WTC11 (cell line): Measurements from ENCODE around the gene OGFOD1. TPM values are rescaled to one million over a fixed set of nuclear protein-coding genes. Genes with fewer than 3 reads are reported as not detected.

Experiments
- ATAC-seq: fragments of 200-7000 bp; cut with Tn5 transposase; 2 replicates; pipeline ENCODE4 v1.10.0; 2021; ENCODE audit warnings: mild to moderate bottlenecking, moderate library complexity
- CTCF ChIA-PET: fragments of 300-600 bp; sonication (Branson Sonifier 250); formaldehyde crosslinking; loops from one replicate; lab custom pipeline; 2021; ENCODE audit warnings: antibody characterized with exemption; lab: Charles Lee
- POLR2A ChIA-PET: fragments of 350-600 bp; sonication (Branson Sonifier 250); formaldehyde crosslinking; loops from one replicate; lab custom pipeline; 2021; ENCODE audit warnings: antibody characterized with exemption; lab: Charles Lee
- DNase-seq: peaks from one replicate; pipeline ENCODE4 v3.0.0; 2021; ENCODE audit warnings: low spot score
- H3K27ac Mint-ChIP-seq: 2 replicates; pipeline ENCODE4 v1.8.0; 2021; ENCODE audit warnings: mixed read lengths
- H3K27me3 Mint-ChIP-seq: 2 replicates; pipeline ENCODE4 v1.8.0; 2021; ENCODE audit warnings: low read depth, mild to moderate bottlenecking, moderate library complexity, mixed read lengths
- H3K36me3 Mint-ChIP-seq: 2 replicates; pipeline ENCODE4 v1.8.0; 2021; ENCODE audit warnings: mixed read lengths
- H3K4me1 Mint-ChIP-seq: 2 replicates; pipeline ENCODE4 v1.8.0; 2022; ENCODE audit warnings: mixed read lengths
- H3K4me3 Mint-ChIP-seq: 2 replicates; pipeline ENCODE4 v1.8.0; 2021; ENCODE audit warnings: mild to moderate bottlenecking, moderate library complexity, mixed read lengths
- H3K9me3 Mint-ChIP-seq: 2 replicates; pipeline ENCODE4 v1.8.0; 2021; ENCODE audit warnings: mixed read lengths
- CBFB ChIP-seq: sonication (generic); formaldehyde crosslinking; IDR thresholded peaks from 2 replicates; pipeline ENCODE4 v1.8.1; 2022; ENCODE audit warnings: mild to moderate bottlenecking, low read depth, missing genetic modification reagents
- ELF4 ChIP-seq: sonication (generic); formaldehyde crosslinking; IDR thresholded peaks from 2 replicates; pipeline ENCODE4 v1.8.1; 2022; ENCODE audit warnings: low read depth, mild to moderate bottlenecking, moderate library complexity, missing genetic modification reagents
- ESRRA ChIP-seq: sonication (generic); formaldehyde crosslinking; IDR thresholded peaks from 2 replicates; pipeline ENCODE4 v1.8.1; 2022; ENCODE audit warnings: mild to moderate bottlenecking, missing genetic modification reagents, borderline replicate concordance
- FOXJ3 ChIP-seq: sonication (generic); formaldehyde crosslinking; IDR thresholded peaks from 2 replicates; pipeline ENCODE4 v1.9.0; 2021; ENCODE audit warnings: missing genetic modification reagents, mild to moderate bottlenecking, borderline replicate concordance
- GRHL2 ChIP-seq: fragments of 250-450 bp; sonication (Bioruptor Pico); IDR thresholded peaks from 2 replicates; pipeline ENCODE4 v1.8.0; 2022; ENCODE audit warnings: mild to moderate bottlenecking, moderate library complexity; ENCODE audit not compliant: insufficient replicate concordance, severe bottlenecking
- JUN ChIP-seq: sonication (generic); formaldehyde crosslinking; IDR thresholded peaks from 2 replicates; pipeline ENCODE4 v1.8.0; 2023; ENCODE audit warnings: mild to moderate bottlenecking, missing genetic modification reagents
- SMAD3 ChIP-seq: sonication (generic); formaldehyde crosslinking; IDR thresholded peaks from 2 replicates; pipeline ENCODE4 v1.8.0; 2022; ENCODE audit warnings: missing genetic modification reagents, mild to moderate bottlenecking, borderline replicate concordance
- SOX15 ChIP-seq: fragments of 250-450 bp; sonication (Bioruptor Pico); IDR thresholded peaks from 2 replicates; pipeline ENCODE4 v1.9.0; 2021; ENCODE audit warnings: mild to moderate bottlenecking
- ZNF281 ChIP-seq: sonication (generic); formaldehyde crosslinking; IDR thresholded peaks from 2 replicates; pipeline ENCODE4 v1.8.0; 2023; ENCODE audit warnings: mild to moderate bottlenecking, missing genetic modification reagents
- ZNF532 ChIP-seq: fragments of 250-450 bp; sonication (Bioruptor Pico); IDR thresholded peaks from 2 replicates; pipeline ENCODE4 v1.9.0; 2021; ENCODE audit warnings: mild to moderate bottlenecking, borderline replicate concordance
- total RNA-seq: library from RNA; stranded (reverse); gene quantifications from 3 replicates; pipeline ENCODE4 v1.2.3, GENCODE V29; 2021
- TF ChIP-seq, protein P1 (sequence below): sonication (generic); formaldehyde crosslinking; conservative IDR thresholded peaks from 2 replicates; pipeline ENCODE4 v1.8.1; 2023; ENCODE audit warnings: mild to moderate bottlenecking, low read depth, missing genetic modification reagents, moderate library complexity
- TF ChIP-seq, protein P2 (sequence below): sonication (generic); formaldehyde crosslinking; IDR thresholded peaks from 2 replicates; pipeline ENCODE4 v1.8.1; 2023; ENCODE audit warnings: mild to moderate bottlenecking, missing genetic modification reagents, moderate library complexity
- TF ChIP-seq, protein P3 (sequence below): sonication (generic); formaldehyde crosslinking; IDR thresholded peaks from 2 replicates; pipeline ENCODE4 v1.8.1; 2023; ENCODE audit warnings: mild to moderate bottlenecking, missing genetic modification reagents, borderline replicate concordance

The OGFOD1 gene
- total RNA-seq, 1 experiment from 2014 or later, result 50.5 TPM

DNA sequence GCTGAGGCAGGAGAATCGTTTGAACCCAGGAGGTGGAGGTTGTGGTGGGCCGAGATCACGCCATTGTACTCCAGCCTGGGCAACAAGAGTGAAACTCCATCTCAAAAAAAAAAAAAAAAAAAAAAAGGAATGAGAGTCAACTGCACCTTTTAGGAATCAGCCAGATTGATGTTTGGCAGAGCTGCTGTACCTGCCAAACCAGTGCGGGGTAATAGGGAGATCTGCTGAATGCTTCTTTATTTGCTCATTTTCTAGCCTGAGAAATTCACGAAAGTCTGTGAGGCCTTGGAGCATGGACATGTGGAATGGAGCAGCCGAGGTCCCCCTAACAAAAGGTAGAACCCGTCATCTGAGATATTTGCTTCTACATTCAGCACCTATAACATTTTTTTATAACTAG, 18.4 kb downstream of the OGFOD1 start:
- no peak for ATAC-seq
- POLR2A ChIA-PET, result no interaction called here
- H3K36me3 Mint-ChIP-seq, result peaks cover 78% of the 10 kb centered on the region
- H3K9me3 Mint-ChIP-seq, result no peaks in the 10 kb centered on the region
- CTCF ChIA-PET, result interaction anchor here (1.0 kb wide), 1 partner anchor 232 kb away, joined by 3 read pairs; no protein-coding TSS in a partner anchor
- no peak overlapping the region for H3K27ac Mint-ChIP-seq
- H3K4me3 Mint-ChIP-seq, result no peak overlapping the region
- H3K27me3 Mint-ChIP-seq, result no peaks in the 10 kb centered on the region
- TF ChIP-seq SOX15 (CRISPR knock-in tag) (no peak), GRHL2 (CRISPR knock-in tag) (no peak)
- no peak for DNase-seq
- peaks cover 1% of the 10 kb centered on the region; the same call in 1 of the 2 replicates for H3K4me1 Mint-ChIP-seq

DNA sequence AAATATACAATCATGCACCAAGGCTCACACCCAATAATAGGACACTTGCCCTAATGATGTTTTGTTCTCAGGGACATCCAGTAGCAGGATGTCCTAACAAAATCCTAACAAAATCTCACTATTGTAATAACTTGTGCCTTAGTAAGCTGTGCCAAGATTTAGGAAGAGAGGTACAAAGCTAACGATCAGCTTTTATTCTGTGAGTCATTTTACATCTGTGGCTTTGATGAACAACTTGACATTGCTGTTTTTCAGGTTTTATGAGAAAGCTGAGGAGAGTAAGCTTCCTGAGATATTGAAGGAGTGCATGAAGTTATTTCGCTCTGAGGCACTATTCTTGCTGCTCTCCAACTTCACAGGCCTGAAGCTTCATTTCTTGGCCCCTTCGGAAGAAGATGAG, 18.9 kb downstream of the OGFOD1 start:
- no peaks in the 10 kb centered on the region for H3K9me3 Mint-ChIP-seq
- peaks cover 6% of the 10 kb centered on the region for H3K4me1 Mint-ChIP-seq
- no peak for TF ChIP-seq SMAD3
- TF ChIP-seq, protein P1, sequence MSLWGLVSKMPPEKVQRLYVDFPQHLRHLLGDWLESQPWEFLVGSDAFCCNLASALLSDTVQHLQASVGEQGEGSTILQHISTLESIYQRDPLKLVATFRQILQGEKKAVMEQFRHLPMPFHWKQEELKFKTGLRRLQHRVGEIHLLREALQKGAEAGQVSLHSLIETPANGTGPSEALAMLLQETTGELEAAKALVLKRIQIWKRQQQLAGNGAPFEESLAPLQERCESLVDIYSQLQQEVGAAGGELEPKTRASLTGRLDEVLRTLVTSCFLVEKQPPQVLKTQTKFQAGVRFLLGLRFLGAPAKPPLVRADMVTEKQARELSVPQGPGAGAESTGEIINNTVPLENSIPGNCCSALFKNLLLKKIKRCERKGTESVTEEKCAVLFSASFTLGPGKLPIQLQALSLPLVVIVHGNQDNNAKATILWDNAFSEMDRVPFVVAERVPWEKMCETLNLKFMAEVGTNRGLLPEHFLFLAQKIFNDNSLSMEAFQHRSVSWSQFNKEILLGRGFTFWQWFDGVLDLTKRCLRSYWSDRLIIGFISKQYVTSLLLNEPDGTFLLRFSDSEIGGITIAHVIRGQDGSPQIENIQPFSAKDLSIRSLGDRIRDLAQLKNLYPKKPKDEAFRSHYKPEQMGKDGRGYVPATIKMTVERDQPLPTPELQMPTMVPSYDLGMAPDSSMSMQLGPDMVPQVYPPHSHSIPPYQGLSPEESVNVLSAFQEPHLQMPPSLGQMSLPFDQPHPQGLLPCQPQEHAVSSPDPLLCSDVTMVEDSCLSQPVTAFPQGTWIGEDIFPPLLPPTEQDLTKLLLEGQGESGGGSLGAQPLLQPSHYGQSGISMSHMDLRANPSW (CRISPR knock-in tag), result no peak
- no peak overlapping the region for H3K27ac Mint-ChIP-seq
- ATAC-seq (no peak), DNase-seq (no peak)
- no peaks in the 10 kb centered on the region for H3K27me3 Mint-ChIP-seq
- peaks cover 81% of the 10 kb centered on the region for H3K36me3 Mint-ChIP-seq
- ChIA-PET CTCF (interaction anchor here (1.0 kb wide), 1 partner anchor 232 kb away, joined by 3 read pairs; no protein-coding TSS in a partner anchor), POLR2A (no interaction called here)
- no peak overlapping the region for H3K4me3 Mint-ChIP-seq

GRCh38 chr16:56470666-56471065, 19.3 kb downstream of the OGFOD1 start:
- H3K27me3 Mint-ChIP-seq, result no peaks in the 10 kb centered on the region
- no peak for ATAC-seq
- no peak for TF ChIP-seq CBFB (CRISPR knock-in tag)
- TF ChIP-seq, protein P2, sequence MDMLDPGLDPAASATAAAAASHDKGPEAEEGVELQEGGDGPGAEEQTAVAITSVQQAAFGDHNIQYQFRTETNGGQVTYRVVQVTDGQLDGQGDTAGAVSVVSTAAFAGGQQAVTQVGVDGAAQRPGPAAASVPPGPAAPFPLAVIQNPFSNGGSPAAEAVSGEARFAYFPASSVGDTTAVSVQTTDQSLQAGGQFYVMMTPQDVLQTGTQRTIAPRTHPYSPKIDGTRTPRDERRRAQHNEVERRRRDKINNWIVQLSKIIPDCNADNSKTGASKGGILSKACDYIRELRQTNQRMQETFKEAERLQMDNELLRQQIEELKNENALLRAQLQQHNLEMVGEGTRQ, result no peak
- no peak for TF ChIP-seq JUN (CRISPR knock-in tag)
- TF ChIP-seq, protein P1 (CRISPR knock-in tag), result no peak
- TF ChIP-seq ESRRA (CRISPR knock-in tag), result no peak
- no peak for TF ChIP-seq FOXJ3 (CRISPR knock-in tag)
- no peak for TF ChIP-seq ZNF281 (CRISPR knock-in tag)
- TF ChIP-seq, protein P3, sequence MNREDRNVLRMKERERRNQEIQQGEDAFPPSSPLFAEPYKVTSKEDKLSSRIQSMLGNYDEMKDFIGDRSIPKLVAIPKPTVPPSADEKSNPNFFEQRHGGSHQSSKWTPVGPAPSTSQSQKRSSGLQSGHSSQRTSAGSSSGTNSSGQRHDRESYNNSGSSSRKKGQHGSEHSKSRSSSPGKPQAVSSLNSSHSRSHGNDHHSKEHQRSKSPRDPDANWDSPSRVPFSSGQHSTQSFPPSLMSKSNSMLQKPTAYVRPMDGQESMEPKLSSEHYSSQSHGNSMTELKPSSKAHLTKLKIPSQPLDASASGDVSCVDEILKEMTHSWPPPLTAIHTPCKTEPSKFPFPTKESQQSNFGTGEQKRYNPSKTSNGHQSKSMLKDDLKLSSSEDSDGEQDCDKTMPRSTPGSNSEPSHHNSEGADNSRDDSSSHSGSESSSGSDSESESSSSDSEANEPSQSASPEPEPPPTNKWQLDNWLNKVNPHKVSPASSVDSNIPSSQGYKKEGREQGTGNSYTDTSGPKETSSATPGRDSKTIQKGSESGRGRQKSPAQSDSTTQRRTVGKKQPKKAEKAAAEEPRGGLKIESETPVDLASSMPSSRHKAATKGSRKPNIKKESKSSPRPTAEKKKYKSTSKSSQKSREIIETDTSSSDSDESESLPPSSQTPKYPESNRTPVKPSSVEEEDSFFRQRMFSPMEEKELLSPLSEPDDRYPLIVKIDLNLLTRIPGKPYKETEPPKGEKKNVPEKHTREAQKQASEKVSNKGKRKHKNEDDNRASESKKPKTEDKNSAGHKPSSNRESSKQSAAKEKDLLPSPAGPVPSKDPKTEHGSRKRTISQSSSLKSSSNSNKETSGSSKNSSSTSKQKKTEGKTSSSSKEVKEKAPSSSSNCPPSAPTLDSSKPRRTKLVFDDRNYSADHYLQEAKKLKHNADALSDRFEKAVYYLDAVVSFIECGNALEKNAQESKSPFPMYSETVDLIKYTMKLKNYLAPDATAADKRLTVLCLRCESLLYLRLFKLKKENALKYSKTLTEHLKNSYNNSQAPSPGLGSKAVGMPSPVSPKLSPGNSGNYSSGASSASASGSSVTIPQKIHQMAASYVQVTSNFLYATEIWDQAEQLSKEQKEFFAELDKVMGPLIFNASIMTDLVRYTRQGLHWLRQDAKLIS (CRISPR knock-in tag), result no peak
- no peak for TF ChIP-seq ZNF532 (CRISPR knock-in tag)
- TF ChIP-seq ELF4, result no peak

More at GRCh38 chr16:56470666-56471065, 19.3 kb downstream of the OGFOD1 start:
- CTCF ChIA-PET, result no interaction called here
- Mint-ChIP-seq H3K4me3 (no peak overlapping the region), H3K9me3 (no peaks in the 10 kb centered on the region), H3K4me1 (peaks cover 9% of the 10 kb centered on the region), H3K36me3 (peaks cover 81% of the 10 kb centered on the region), H3K27ac (no peak overlapping the region)
- DNase-seq, result no peak
- POLR2A ChIA-PET, result no interaction called here
